HG03571 (cell line): ENCODE data around the gene EXD3.
"Not testable (repeated sequence)": the region's sequence is repeated elsewhere in the genome, so short reads cannot be mapped to it uniquely, and the experiment has no call there.

Experiments used
- ATAC-seq: cut with Tn5 transposase; IDR thresholded peaks from one replicate; pipeline ENCODE4 v1.9.1; 2021; ENCODE audit not compliant: unreplicated experiment

The EXD3 gene

GRCh38 chr9:137381501-137382443, 41.2 kb downstream of the EXD3 start:
- ATAC-seq = no peak

GRCh38 chr9:137380606-137381005, 42.4 kb downstream of the EXD3 start:
- ATAC-seq = no peak

GRCh38 chr9:137380171-137380570, 42.8 kb downstream of the EXD3 start:
- no peak for ATAC-seq

- ATAC-seq = no peak
Measured at GRCh38 chr9:137379761-137380161, 43.2 kb downstream of the EXD3 start.

GRCh38 chr9:137378688-137379410, 44.1 kb downstream of the EXD3 start:
- ATAC-seq = not testable (repeated sequence)

- no peak for ATAC-seq
Measured at GRCh38 chr9:137376386-137376785, 46.6 kb downstream of the EXD3 start.

- no peak for ATAC-seq
Measured at GRCh38 chr9:137375321-137376058, 47.5 kb downstream of the EXD3 start.

- no peak for ATAC-seq
Measured at GRCh38 chr9:137374131-137374845, 48.7 kb downstream of the EXD3 start.

GRCh38 chr9:137373611-137373980, 49.4 kb downstream of the EXD3 start:
- ATAC-seq = no peak

GRCh38 chr9:137372693-137373610, 50.0 kb downstream of the EXD3 start:
- no peak for ATAC-seq

GRCh38 chr9:137371946-137372651, 50.9 kb downstream of the EXD3 start:
- ATAC-seq = no peak

GRCh38 chr9:137371521-137371941, 51.4 kb downstream of the EXD3 start:
- ATAC-seq = no peak

GRCh38 chr9:137370865-137371520, 52.0 kb downstream of the EXD3 start:
- ATAC-seq = no peak

GRCh38 chr9:137369911-137370764, 52.8 kb downstream of the EXD3 start:
- no peak for ATAC-seq

GRCh38 chr9:137369061-137369787, 53.7 kb downstream of the EXD3 start:
- no peak for ATAC-seq

GRCh38 chr9:137368431-137369035, 54.4 kb downstream of the EXD3 start:
- no peak for ATAC-seq
